Measurements from ENCODE around the gene NT5E. TPM values are rescaled to one million over a fixed set of nuclear protein-coding genes. Genes with fewer than 3 reads are reported as not detected.

The NT5E gene
- total and polyA plus RNA-seq, 2 experiments from 2014 or later, result 0.18 to 1.5 TPM

DNA sequence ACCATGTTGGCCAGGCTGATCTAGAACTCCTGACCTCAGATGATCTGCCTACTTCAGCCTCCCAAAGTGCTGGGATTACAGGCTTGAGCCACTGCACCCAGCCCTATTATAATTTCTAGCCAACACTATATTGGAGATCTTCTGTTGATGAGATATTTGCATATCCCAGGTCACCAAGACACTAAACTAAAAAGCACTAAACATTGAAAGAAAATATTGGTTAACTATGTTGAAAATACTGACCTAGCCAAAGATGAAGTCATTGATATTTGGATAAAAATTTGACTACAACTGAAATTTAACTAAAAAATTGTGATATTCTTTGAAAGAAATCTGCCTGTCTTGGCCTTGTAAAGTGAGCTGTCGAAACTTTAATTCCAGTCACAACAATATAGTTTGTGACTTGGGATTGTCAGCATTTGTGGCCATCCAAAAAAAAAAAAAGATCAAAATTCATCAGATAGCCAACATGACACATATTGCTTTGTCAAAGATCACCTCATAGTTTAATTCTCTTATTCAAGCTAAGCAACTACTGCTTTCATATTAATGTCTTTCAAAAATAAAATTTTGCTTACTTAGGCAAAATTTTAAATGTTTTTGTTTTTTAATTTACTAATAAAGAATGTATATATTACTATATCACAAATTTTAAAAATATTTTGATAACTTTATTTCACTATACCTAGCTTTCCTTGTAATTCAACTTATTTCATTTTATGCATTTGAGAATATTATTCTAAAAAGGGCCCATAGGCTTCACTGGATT, 6.3 kb upstream of the NT5E start:
- peaks cover 11% of the 10 kb centered on the region for H3K27me3 Mint-ChIP-seq (ENCODE audit: insufficient read depth, low read depth, poor library complexity)
- H4K20me1 ChIP-seq (replicated peaks; ENCODE audit: insufficient read depth), result no peaks in the 10 kb centered on the region
- TF ChIP-seq, protein P1, sequence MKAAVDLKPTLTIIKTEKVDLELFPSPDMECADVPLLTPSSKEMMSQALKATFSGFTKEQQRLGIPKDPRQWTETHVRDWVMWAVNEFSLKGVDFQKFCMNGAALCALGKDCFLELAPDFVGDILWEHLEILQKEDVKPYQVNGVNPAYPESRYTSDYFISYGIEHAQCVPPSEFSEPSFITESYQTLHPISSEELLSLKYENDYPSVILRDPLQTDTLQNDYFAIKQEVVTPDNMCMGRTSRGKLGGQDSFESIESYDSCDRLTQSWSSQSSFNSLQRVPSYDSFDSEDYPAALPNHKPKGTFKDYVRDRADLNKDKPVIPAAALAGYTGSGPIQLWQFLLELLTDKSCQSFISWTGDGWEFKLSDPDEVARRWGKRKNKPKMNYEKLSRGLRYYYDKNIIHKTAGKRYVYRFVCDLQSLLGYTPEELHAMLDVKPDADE (IDR thresholded peaks at IDR 0.05), result no peak
- TF ChIP-seq NANOG (IDR thresholded peaks at IDR 0.05; ENCODE audit: borderline replicate concordance), result no peak
- TF ChIP-seq JUNB (IDR thresholded peaks at IDR 0.05; ENCODE audit: unreplicated experiment), result no peak
- no peak for TF ChIP-seq EZH2phosphoT487 (IDR thresholded peaks at IDR 0.05; ENCODE audit: unreplicated experiment)
- no peak for TF ChIP-seq EZH2 (IDR thresholded peaks at IDR 0.05; ENCODE audit: low read depth, unreplicated experiment)
- no peak for TF ChIP-seq ZNF331 (CRISPR knock-in tag; IDR thresholded peaks at IDR 0.05; ENCODE audit: low read depth)
- no peak for TF ChIP-seq STAT1 (IDR thresholded peaks at IDR 0.05; ENCODE audit: unreplicated experiment)
- TF ChIP-seq, protein P2, sequence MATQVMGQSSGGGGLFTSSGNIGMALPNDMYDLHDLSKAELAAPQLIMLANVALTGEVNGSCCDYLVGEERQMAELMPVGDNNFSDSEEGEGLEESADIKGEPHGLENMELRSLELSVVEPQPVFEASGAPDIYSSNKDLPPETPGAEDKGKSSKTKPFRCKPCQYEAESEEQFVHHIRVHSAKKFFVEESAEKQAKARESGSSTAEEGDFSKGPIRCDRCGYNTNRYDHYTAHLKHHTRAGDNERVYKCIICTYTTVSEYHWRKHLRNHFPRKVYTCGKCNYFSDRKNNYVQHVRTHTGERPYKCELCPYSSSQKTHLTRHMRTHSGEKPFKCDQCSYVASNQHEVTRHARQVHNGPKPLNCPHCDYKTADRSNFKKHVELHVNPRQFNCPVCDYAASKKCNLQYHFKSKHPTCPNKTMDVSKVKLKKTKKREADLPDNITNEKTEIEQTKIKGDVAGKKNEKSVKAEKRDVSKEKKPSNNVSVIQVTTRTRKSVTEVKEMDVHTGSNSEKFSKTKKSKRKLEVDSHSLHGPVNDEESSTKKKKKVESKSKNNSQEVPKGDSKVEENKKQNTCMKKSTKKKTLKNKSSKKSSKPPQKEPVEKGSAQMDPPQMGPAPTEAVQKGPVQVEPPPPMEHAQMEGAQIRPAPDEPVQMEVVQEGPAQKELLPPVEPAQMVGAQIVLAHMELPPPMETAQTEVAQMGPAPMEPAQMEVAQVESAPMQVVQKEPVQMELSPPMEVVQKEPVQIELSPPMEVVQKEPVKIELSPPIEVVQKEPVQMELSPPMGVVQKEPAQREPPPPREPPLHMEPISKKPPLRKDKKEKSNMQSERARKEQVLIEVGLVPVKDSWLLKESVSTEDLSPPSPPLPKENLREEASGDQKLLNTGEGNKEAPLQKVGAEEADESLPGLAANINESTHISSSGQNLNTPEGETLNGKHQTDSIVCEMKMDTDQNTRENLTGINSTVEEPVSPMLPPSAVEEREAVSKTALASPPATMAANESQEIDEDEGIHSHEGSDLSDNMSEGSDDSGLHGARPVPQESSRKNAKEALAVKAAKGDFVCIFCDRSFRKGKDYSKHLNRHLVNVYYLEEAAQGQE (IDR thresholded peaks at IDR 0.05; ENCODE audit: unreplicated experiment), result no peak
- no peak for TF ChIP-seq ZNF114 (CRISPR knock-in tag; IDR thresholded peaks at IDR 0.05)
- TF ChIP-seq POLR2AphosphoS5 (IDR thresholded peaks at IDR 0.05; ENCODE audit: low read depth), result no peak
- TF ChIP-seq, protein P3, sequence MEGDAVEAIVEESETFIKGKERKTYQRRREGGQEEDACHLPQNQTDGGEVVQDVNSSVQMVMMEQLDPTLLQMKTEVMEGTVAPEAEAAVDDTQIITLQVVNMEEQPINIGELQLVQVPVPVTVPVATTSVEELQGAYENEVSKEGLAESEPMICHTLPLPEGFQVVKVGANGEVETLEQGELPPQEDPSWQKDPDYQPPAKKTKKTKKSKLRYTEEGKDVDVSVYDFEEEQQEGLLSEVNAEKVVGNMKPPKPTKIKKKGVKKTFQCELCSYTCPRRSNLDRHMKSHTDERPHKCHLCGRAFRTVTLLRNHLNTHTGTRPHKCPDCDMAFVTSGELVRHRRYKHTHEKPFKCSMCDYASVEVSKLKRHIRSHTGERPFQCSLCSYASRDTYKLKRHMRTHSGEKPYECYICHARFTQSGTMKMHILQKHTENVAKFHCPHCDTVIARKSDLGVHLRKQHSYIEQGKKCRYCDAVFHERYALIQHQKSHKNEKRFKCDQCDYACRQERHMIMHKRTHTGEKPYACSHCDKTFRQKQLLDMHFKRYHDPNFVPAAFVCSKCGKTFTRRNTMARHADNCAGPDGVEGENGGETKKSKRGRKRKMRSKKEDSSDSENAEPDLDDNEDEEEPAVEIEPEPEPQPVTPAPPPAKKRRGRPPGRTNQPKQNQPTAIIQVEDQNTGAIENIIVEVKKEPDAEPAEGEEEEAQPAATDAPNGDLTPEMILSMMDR (conservative IDR thresholded peaks at IDR 0.05; ENCODE audit: low read depth in 2 of 2), result no peak
- TF ChIP-seq, protein P4, sequence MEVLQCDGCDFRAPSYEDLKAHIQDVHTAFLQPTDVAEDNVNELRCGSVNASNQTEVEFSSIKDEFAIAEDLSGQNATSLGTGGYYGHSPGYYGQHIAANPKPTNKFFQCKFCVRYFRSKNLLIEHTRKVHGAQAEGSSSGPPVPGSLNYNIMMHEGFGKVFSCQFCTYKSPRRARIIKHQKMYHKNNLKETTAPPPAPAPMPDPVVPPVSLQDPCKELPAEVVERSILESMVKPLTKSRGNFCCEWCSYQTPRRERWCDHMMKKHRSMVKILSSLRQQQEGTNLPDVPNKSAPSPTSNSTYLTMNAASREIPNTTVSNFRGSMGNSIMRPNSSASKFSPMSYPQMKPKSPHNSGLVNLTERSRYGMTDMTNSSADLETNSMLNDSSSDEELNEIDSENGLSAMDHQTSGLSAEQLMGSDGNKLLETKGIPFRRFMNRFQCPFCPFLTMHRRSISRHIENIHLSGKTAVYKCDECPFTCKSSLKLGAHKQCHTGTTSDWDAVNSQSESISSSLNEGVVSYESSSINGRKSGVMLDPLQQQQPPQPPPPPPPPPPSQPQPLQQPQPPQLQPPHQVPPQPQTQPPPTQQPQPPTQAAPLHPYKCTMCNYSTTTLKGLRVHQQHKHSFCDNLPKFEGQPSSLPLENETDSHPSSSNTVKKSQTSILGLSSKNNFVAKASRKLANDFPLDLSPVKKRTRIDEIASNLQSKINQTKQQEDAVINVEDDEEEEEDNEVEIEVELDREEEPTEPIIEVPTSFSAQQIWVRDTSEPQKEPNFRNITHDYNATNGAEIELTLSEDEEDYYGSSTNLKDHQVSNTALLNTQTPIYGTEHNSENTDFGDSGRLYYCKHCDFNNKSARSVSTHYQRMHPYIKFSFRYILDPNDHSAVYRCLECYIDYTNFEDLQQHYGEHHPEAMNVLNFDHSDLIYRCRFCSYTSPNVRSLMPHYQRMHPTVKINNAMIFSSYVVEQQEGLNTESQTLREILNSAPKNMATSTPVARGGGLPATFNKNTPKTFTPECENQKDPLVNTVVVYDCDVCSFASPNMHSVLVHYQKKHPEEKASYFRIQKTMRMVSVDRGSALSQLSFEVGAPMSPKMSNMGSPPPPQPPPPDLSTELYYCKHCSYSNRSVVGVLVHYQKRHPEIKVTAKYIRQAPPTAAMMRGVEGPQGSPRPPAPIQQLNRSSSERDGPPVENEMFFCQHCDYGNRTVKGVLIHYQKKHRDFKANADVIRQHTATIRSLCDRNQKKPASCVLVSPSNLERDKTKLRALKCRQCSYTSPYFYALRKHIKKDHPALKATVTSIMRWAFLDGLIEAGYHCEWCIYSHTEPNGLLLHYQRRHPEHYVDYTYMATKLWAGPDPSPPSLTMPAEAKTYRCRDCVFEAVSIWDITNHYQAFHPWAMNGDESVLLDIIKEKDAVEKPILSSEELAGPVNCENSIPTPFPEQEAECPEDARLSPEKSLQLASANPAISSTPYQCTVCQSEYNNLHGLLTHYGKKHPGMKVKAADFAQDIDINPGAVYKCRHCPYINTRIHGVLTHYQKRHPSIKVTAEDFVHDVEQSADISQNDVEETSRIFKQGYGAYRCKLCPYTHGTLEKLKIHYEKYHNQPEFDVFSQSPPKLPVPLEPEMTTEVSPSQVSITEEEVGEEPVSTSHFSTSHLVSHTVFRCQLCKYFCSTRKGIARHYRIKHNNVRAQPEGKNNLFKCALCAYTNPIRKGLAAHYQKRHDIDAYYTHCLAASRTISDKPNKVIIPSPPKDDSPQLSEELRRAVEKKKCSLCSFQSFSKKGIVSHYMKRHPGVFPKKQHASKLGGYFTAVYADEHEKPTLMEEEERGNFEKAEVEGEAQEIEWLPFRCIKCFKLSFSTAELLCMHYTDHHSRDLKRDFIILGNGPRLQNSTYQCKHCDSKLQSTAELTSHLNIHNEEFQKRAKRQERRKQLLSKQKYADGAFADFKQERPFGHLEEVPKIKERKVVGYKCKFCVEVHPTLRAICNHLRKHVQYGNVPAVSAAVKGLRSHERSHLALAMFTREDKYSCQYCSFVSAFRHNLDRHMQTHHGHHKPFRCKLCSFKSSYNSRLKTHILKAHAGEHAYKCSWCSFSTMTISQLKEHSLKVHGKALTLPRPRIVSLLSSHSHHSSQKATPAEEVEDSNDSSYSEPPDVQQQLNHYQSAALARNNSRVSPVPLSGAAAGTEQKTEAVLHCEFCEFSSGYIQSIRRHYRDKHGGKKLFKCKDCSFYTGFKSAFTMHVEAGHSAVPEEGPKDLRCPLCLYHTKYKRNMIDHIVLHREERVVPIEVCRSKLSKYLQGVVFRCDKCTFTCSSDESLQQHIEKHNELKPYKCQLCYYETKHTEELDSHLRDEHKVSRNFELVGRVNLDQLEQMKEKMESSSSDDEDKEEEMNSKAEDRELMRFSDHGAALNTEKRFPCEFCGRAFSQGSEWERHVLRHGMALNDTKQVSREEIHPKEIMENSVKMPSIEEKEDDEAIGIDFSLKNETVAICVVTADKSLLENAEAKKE (CRISPR knock-in tag; IDR thresholded peaks at IDR 0.05), result no peak
- no peak overlapping the region for H3K4me3 ChIP-seq
- no peaks in the 10 kb centered on the region for H3K4me1 Mint-ChIP-seq
- no peaks in the 10 kb centered on the region for H3K9me2 ChIP-seq (ENCODE audit: insufficient read depth)
- no peak overlapping the region for H3K27ac ChIP-seq (ENCODE audit: low read depth)
- H3K27ac Mint-ChIP-seq, result no peak overlapping the region
- H3K4me1 ChIP-seq (ENCODE audit: insufficient read depth), result no peaks in the 10 kb centered on the region
- H3K36me3 ChIP-seq (ENCODE audit: insufficient read depth), result no peaks in the 10 kb centered on the region
- no peaks in the 10 kb centered on the region for H3K36me3 Mint-ChIP-seq (ENCODE audit: low read depth)
- no peaks in the 10 kb centered on the region for H3K79me2 ChIP-seq (replicated peaks; ENCODE audit: insufficient read depth)
- H3F3A ChIP-seq (replicated peaks; ENCODE audit: low read depth), result no peaks in the 10 kb centered on the region
- no peak for DNase-seq (ENCODE audit: low spot score)
- no peak for ATAC-seq
- H3K27me3 ChIP-seq (ENCODE audit: insufficient read depth), result peaks cover 20% of the 10 kb centered on the region
- peaks cover 10% of the 10 kb centered on the region; the same call in 2 of the 3 replicates for H3K9me3 Mint-ChIP-seq
- no peak overlapping the region for H2AFZ ChIP-seq
- no peak overlapping the region for H3K4me3 Mint-ChIP-seq
- H3K4me2 ChIP-seq, result no peak overlapping the region
